Testis (tissue), 2 donors: ENCODE measurements around the gene KCND1.

ENCODE experiments used
- POLR2A ChIP-seq: fragments of 450-650 bp; IDR thresholded peaks from one replicate; pipeline ENCODE4 v1.6.1; 2017; ENCODE audit warnings: antibody characterized with exemption, mild to moderate bottlenecking, moderate library complexity
- TF ChIP-seq, protein P1 (sequence below), 3 experiments: fragments of 450-650 bp in 2 of 3; fragments of 200-600 bp in 1 of 3; sonication (generic) in 1 of 3; IDR thresholded peaks; one replicate each; pipeline ENCODE4 v1.5.1; 2016 to 2019; ENCODE audit warnings: antibody characterized with exemption in 3 of 3, mild to moderate bottlenecking in 2 of 3, moderate library complexity in 1 of 3

DNA sequence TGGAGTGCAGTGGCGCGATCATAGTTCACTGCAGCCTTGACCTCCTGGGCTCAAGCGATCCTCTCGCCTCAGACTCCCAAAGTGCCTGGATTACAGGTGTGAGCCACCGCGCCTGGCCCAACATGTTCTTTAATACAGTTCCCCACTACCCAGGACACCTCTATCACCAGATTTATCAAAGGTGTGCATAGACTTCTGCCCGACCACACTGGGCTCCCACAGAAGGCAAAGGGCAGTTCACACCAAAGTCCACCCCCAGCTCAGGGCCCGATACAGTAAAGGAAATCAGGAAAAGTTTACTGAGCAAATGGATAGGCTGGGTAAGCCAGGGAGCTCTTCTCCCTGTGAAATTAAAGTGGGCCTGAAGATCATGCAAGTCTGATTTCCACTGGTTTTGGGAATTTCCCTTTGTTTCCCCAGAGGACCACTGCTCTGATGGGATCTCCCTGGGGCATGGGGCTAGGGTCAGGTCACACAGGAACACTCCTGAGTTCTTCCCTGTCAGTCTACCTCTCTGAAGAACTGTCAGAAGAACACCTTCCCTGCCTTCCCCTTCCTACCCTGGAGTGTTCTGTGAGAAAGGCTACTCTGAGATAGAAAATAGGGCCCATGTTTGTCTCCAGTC is 35.1 kb downstream of the KCND1 start:
- TF ChIP-seq, protein P1, sequence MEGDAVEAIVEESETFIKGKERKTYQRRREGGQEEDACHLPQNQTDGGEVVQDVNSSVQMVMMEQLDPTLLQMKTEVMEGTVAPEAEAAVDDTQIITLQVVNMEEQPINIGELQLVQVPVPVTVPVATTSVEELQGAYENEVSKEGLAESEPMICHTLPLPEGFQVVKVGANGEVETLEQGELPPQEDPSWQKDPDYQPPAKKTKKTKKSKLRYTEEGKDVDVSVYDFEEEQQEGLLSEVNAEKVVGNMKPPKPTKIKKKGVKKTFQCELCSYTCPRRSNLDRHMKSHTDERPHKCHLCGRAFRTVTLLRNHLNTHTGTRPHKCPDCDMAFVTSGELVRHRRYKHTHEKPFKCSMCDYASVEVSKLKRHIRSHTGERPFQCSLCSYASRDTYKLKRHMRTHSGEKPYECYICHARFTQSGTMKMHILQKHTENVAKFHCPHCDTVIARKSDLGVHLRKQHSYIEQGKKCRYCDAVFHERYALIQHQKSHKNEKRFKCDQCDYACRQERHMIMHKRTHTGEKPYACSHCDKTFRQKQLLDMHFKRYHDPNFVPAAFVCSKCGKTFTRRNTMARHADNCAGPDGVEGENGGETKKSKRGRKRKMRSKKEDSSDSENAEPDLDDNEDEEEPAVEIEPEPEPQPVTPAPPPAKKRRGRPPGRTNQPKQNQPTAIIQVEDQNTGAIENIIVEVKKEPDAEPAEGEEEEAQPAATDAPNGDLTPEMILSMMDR (IDR thresholded peaks at IDR 0.05), result no peak
- TF ChIP-seq POLR2A, result no peak
